Sigmoid colon (tissue), 7 donors: ENCODE measurements around the gene RUNX1. TPM values are rescaled to one million over a fixed set of nuclear protein-coding genes. Genes with fewer than 3 reads are reported as not detected.

Source experiments
- DNase-seq: peaks from one replicate; pipeline ENCODE4 v3.0.0-alpha.2; 2019
- H3K27ac ChIP-seq, 4 donors: fragments of 200-600 bp; sonication (generic); one replicate each; pipeline ENCODE4 v1.5.1; 2016 to 2019; ENCODE audit warnings: mild to moderate bottlenecking in 1 of 4
- H3K27me3 ChIP-seq, 3 donors: fragments of 200-600 bp; sonication (generic); one replicate each; pipeline ENCODE4 v1.5.1; 2019; ENCODE audit warnings: mild to moderate bottlenecking in 1 of 3
- H3K36me3 ChIP-seq, 4 donors: fragments of 200-600 bp; sonication (generic); one replicate each; pipeline ENCODE4 v1.5.1; 2016 to 2019
- H3K4me1 ChIP-seq, 4 donors: fragments of 200-600 bp; sonication (generic); one replicate each; pipeline ENCODE4 v1.5.1; 2017 to 2019
- H3K4me3 ChIP-seq, 4 donors: fragments of 200-600 bp; sonication (generic); one replicate each; pipeline ENCODE4 v1.5.1; 2017 to 2019; ENCODE audit warnings: mild to moderate bottlenecking in 2 of 4, moderate library complexity in 1 of 4
- H3K9me3 ChIP-seq, 4 donors: fragments of 200-600 bp in 3 of 4; sonication (generic) in 3 of 4; one replicate each; pipeline versions ENCODE4 v1.5.1 to v1.6.1; 2013 to 2019
- CTCF ChIP-seq, 4 experiments: fragments of 450-650 bp in 3 of 4; fragments of 200-600 bp in 1 of 4; IDR thresholded peaks; one replicate each; pipeline ENCODE4 v1.5.1; 2016 to 2019; ENCODE audit warnings: antibody characterized with exemption in 4 of 4, mild to moderate bottlenecking in 3 of 4, moderate library complexity in 2 of 4
- EP300 ChIP-seq, 4 donors: sonication (generic); formaldehyde crosslinking; IDR thresholded peaks; one replicate each; pipeline ENCODE4 v1.6.1; 2017; ENCODE audit warnings: antibody characterized with exemption in 4 of 4
- POLR2A ChIP-seq, 2 donors: fragments of 450-650 bp; IDR thresholded peaks; one replicate each; pipeline ENCODE4 v1.6.1; 2016; ENCODE audit warnings: antibody characterized with exemption in 2 of 2, mild to moderate bottlenecking in 2 of 2, moderate library complexity in 2 of 2
- POLR2AphosphoS5 ChIP-seq, 4 donors: sonication (generic); formaldehyde crosslinking; IDR thresholded peaks; one replicate each; pipeline ENCODE4 v1.6.1; 2017; ENCODE audit warnings: antibody characterized with exemption in 4 of 4
- WGBS, 2 donors: extraction: QIAGEN DNeasy Blood & Tissue Kit; methylation state at CpG; one replicate each; pipeline ENCODE4 v1.1.7; 2013; 5-methylcytosine and 5-hydroxymethylcytosine counted together
- intact Hi-C: fragments of 100-400 bp; cut with DNase I; formaldehyde crosslinking; loops from one replicate; pipeline ENCODE4 v1.15.1; 2023
- polyA plus RNA-seq, 3 donors: library from polyadenylated mRNA; stranded (reverse); fragments of 200-250 nt; gene quantifications; one replicate each; pipeline ENCODE4 v1.2.3, GENCODE V29; 2013
- total RNA-seq, 4 donors: library from RNA; depleted of rRNA; stranded (reverse); fragments of >200 nt; gene quantifications; one replicate each; pipeline ENCODE4 v1.1.0, GENCODE V29; 2016
- donor health status: healthy with polysubstance abuse.
- donor health status: Bipolar disorder and iron deficiency.
- donor health status: healthy.

Gene RUNX1
- total and polyA plus RNA-seq, 7 donors, result 2.8 to 23.3 (median 7.5) TPM

GRCh38 chr21:34932233-34932632 lies 116.9 kb downstream of the RUNX1 start:
- 55 to 88% methylated on average over 2 of the region's 2 CpGs for WGBS, 2 donors
- intact Hi-C loops, result no loop called here
- H3K27me3 ChIP-seq, result no peaks in the 10 kb centered on the region
- H3K4me3 ChIP-seq, result no peak overlapping the region
- H3K36me3 ChIP-seq, result no peaks in the 10 kb centered on the region
- no peak for TF ChIP-seq POLR2AphosphoS5 (IDR thresholded peaks at IDR 0.05)
- no peak for TF ChIP-seq EP300 (IDR thresholded peaks at IDR 0.05)
- no peak for TF ChIP-seq CTCF (IDR thresholded peaks at IDR 0.05)
- TF ChIP-seq POLR2A (IDR thresholded peaks at IDR 0.05), result no peak
- DNase-seq, result no peak
- no peak overlapping the region for H3K27ac ChIP-seq
- H3K9me3 ChIP-seq, result no peaks in the 10 kb centered on the region
- H3K4me1 ChIP-seq, result no peaks in the 10 kb centered on the region

- Histone ChIP-seq H3K4me3 (no peak overlapping the region), H3K27ac (no peak overlapping the region), H3K4me1 (no peaks in the 10 kb centered on the region), H3K36me3 (no peaks in the 10 kb centered on the region), H3K9me3 (no peaks in the 10 kb centered on the region), H3K27me3 (no peaks in the 10 kb centered on the region)
- TF ChIP-seq POLR2AphosphoS5 (IDR thresholded peaks at IDR 0.05), result no peak
- no peak for TF ChIP-seq CTCF (IDR thresholded peaks at IDR 0.05)
- TF ChIP-seq EP300 (IDR thresholded peaks at IDR 0.05), result no peak
- TF ChIP-seq POLR2A (IDR thresholded peaks at IDR 0.05), result no peak
- intact Hi-C loops, result no loop called here
- no peak for DNase-seq
- 60 to 64% methylated on average over 3 of the region's 3 CpGs for WGBS, 2 donors
Measured at GRCh38 chr21:34930971-34931370, 118.1 kb downstream of the RUNX1 start.

- DNase-seq, result no peak
- Histone ChIP-seq H3K36me3 (no peaks in the 10 kb centered on the region), H3K9me3 (no peaks in the 10 kb centered on the region), H3K27ac (no peak overlapping the region), H3K27me3 (no peaks in the 10 kb centered on the region), H3K4me1 (no peaks in the 10 kb centered on the region), H3K4me3 (no peak overlapping the region)
- TF ChIP-seq CTCF (IDR thresholded peaks at IDR 0.05) (no peak), POLR2A (IDR thresholded peaks at IDR 0.05) (no peak), POLR2AphosphoS5 (IDR thresholded peaks at IDR 0.05) (no peak), EP300 (IDR thresholded peaks at IDR 0.05) (no peak)
- intact Hi-C loops, result no loop called here
- 91 to 97% methylated on average over 4 of the region's 4 CpGs for WGBS, 2 donors
Measured at GRCh38 chr21:34928637-34929036, 120.5 kb downstream of the RUNX1 start.

- WGBS, 2 donors, result 85 to 90% methylated on average over 2 of the region's 2 CpGs
- intact Hi-C loops, result no loop called here
- no peaks in the 10 kb centered on the region for H3K36me3 ChIP-seq
Measured at GRCh38 chr21:34927992-34928391, 121.1 kb downstream of the RUNX1 start.

More at GRCh38 chr21:34927992-34928391, 121.1 kb downstream of the RUNX1 start:
- no peak for DNase-seq
- Histone ChIP-seq H3K27me3 (no peaks in the 10 kb centered on the region), H3K4me3 (no peak overlapping the region), H3K27ac (no peak overlapping the region), H3K4me1 (no peaks in the 10 kb centered on the region), H3K9me3 (no peaks in the 10 kb centered on the region)
- TF ChIP-seq POLR2AphosphoS5 (IDR thresholded peaks at IDR 0.05), result no peak
- TF ChIP-seq POLR2A (IDR thresholded peaks at IDR 0.05), result no peak
- no peak for TF ChIP-seq CTCF (IDR thresholded peaks at IDR 0.05)
- TF ChIP-seq EP300 (IDR thresholded peaks at IDR 0.05), result no peak
